ENCODE measurements around the gene ZCWPW1.
"Not testable (repeated sequence)": the region's sequence is repeated elsewhere in the genome, so short reads cannot be mapped to it uniquely, and the experiment has no call there.

The ZCWPW1 gene

GRCh38 chr7:100456562-100456961 lies 28.1 kb upstream of the ZCWPW1 start:
- no peak for DNase-seq (ENCODE audit: low spot score)

- no peak for DNase-seq (ENCODE audit: low spot score)
Measured at GRCh38 chr7:100455206-100455605, 26.7 kb upstream of the ZCWPW1 start.

GRCh38 chr7:100453854-100454253 lies 25.4 kb upstream of the ZCWPW1 start:
- not testable (repeated sequence) for DNase-seq (ENCODE audit: low spot score)

GRCh38 chr7:100452513-100452912 lies 24.0 kb upstream of the ZCWPW1 start:
- no peak for DNase-seq (ENCODE audit: low spot score)

- no peak for DNase-seq (ENCODE audit: low spot score)
Measured at GRCh38 chr7:100449190-100449795, 20.8 kb upstream of the ZCWPW1 start.

- not testable (repeated sequence) for DNase-seq (ENCODE audit: low spot score)
Measured at GRCh38 chr7:100447363-100447762, 18.9 kb upstream of the ZCWPW1 start.

GRCh38 chr7:100446040-100446439 lies 17.5 kb upstream of the ZCWPW1 start:
- DNase-seq (ENCODE audit: low spot score): no peak

- no peak for DNase-seq (ENCODE audit: low spot score)
Measured at GRCh38 chr7:100444311-100445278, 16.1 kb upstream of the ZCWPW1 start.

- no peak for DNase-seq (ENCODE audit: low spot score)
Measured at GRCh38 chr7:100443096-100443840, 14.8 kb upstream of the ZCWPW1 start.

GRCh38 chr7:100441641-100442535 lies 13.4 kb upstream of the ZCWPW1 start:
- no peak for DNase-seq (ENCODE audit: low spot score)

- not testable (repeated sequence) for DNase-seq (ENCODE audit: low spot score)
Measured at GRCh38 chr7:100439244-100439643, 10.7 kb upstream of the ZCWPW1 start.

- DNase-seq (ENCODE audit: low spot score): not testable (repeated sequence)
Measured at GRCh38 chr7:100438731-100439130, 10.2 kb upstream of the ZCWPW1 start.

- DNase-seq (ENCODE audit: low spot score): no peak
Measured at GRCh38 chr7:100438172-100438571, 9.7 kb upstream of the ZCWPW1 start.

- no peak for DNase-seq (ENCODE audit: low spot score)
Measured at GRCh38 chr7:100437150-100438100, 8.9 kb upstream of the ZCWPW1 start.

- DNase-seq (ENCODE audit: low spot score): peak; percentile 45
Measured at GRCh38 chr7:100435401-100436304, 7.2 kb upstream of the ZCWPW1 start.

GRCh38 chr7:100434297-100435144 lies 6.0 kb upstream of the ZCWPW1 start:
- DNase-seq (ENCODE audit: low spot score): no peak

GRCh38 chr7:100433592-100434296 lies 5.2 kb upstream of the ZCWPW1 start:
- no peak for DNase-seq (ENCODE audit: low spot score)

- DNase-seq (ENCODE audit: low spot score): no peak
Measured at GRCh38 chr7:100433276-100433591, 4.7 kb upstream of the ZCWPW1 start.

Data from CD4-positive, alpha-beta T cell treated with Interleukin-2 at 100 ng/mL for 4 hours (primary cell).